ENCODE data around the gene CREB3L2. TPM values are rescaled to one million over a fixed set of nuclear protein-coding genes. Genes with fewer than 3 reads are reported as not detected.
A peak's percentile ranks its signal among the peaks of the same experiment; 100 is the strongest.

The CREB3L2 gene
- total RNA-seq, 2 donors from 2014 or later, result 45.8 to 46.0 TPM

DNA sequence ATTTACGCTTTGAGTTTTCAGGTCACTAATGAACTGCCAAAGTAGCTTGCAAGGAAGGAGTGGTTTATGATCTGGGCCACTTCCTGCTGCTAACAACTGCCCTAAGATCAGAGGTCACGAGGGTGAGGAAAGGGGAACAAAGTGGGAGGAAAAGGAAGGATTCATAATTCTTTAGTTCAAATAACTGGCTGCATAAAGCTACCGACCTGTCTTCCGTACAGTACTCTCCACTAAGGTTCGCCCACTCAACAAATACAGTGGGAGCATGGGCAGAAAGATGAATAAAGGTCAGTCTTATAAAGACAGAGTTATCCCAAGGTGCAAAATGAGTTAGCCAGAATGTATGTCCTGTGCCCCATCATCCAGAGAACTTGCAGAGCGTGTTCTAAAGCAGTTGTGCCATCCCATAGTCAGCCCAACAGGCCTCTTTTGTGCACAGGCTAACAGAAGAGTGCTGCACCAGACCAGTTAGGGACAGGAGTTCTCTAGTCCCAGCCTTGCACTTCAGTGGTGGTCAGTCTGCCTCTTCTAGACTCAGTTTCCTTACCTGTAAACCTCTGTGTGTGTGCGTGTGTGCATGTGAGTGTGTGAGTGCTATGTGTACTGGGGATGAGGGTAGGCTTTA lies 65.9 kb downstream of the CREB3L2 start:
- peak overlapping the region; percentile 68 for H3K27ac ChIP-seq
- no peaks in the 10 kb centered on the region for H3K9me3 ChIP-seq
- no peaks in the 10 kb centered on the region for H3K27me3 ChIP-seq
- intact Hi-C loops (cut with DNase I), result no loop called here
- H3K36me3 ChIP-seq, result no peaks in the 10 kb centered on the region
- TF ChIP-seq, protein P1, sequence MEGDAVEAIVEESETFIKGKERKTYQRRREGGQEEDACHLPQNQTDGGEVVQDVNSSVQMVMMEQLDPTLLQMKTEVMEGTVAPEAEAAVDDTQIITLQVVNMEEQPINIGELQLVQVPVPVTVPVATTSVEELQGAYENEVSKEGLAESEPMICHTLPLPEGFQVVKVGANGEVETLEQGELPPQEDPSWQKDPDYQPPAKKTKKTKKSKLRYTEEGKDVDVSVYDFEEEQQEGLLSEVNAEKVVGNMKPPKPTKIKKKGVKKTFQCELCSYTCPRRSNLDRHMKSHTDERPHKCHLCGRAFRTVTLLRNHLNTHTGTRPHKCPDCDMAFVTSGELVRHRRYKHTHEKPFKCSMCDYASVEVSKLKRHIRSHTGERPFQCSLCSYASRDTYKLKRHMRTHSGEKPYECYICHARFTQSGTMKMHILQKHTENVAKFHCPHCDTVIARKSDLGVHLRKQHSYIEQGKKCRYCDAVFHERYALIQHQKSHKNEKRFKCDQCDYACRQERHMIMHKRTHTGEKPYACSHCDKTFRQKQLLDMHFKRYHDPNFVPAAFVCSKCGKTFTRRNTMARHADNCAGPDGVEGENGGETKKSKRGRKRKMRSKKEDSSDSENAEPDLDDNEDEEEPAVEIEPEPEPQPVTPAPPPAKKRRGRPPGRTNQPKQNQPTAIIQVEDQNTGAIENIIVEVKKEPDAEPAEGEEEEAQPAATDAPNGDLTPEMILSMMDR (IDR thresholded peaks at IDR 0.05), result no peak
- H3K9ac ChIP-seq (ENCODE audit: low read depth in 2 of 2, low read length in 2 of 2), result no peak overlapping the region
- DNase-seq, result peak; percentile 71
- peak overlapping the region; percentile 4 for H3K4me3 ChIP-seq
- H3K4me1 ChIP-seq, result peaks cover 25% of the 10 kb centered on the region

DNA sequence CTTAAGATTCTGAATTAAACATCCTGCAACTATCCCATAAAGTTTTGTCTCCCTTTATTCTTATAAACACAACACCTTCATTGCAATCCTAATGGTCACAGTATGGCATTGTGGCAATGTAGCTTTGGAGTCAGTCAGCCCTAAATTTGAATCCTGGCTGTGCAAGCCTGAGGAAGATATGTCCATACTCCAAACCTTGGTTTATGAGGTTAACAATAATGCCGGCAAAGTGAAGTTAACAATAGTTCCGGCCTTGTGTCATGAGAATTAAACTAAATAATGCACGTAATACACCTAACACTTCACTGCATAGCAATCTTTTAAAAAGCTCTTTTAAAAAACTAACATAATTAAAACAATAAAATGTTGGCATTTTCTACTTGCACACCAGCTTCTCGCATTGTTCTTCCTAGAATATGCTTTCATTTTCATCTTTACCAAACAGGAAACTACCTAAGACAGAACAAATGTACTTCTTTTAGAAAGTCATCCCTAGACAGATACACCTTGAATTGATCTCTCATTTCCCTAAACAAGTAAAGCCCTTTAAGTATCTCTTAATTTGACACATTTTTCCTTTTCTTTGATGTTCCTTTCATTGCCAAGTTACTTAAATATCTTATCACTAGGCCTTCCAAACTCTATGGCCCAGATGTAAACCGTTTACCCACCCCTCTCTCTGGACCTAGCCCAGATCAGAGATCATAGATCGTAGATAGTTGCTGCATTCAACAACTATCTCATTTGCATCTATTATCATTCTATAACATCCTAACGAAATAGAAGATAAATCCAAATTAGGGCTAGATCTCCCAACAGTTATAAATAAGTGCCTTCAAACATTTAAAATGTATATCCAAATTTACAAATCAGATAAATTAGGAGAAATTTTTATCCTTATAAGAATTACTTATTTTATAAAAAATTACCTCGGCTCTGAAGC lies 66.7 kb downstream of the CREB3L2 start:
- H3K9ac ChIP-seq (ENCODE audit: low read depth in 2 of 2, low read length in 2 of 2), result peak overlapping the region in 1 of 2 donors; percentile 48
- no peaks in the 10 kb centered on the region for H3K9me3 ChIP-seq
- TF ChIP-seq, protein P1 (IDR thresholded peaks at IDR 0.05), result no peak
- H3K4me3 ChIP-seq, result peak overlapping the region; percentile 4
- DNase-seq, result no peak
- H3K4me1 ChIP-seq, result peaks cover 21% of the 10 kb centered on the region
- intact Hi-C loops (cut with DNase I), result no loop called here
- H3K36me3 ChIP-seq, result no peaks in the 10 kb centered on the region
- H3K27me3 ChIP-seq, result no peaks in the 10 kb centered on the region
- peak overlapping the region; percentile 68 for H3K27ac ChIP-seq

- Histone ChIP-seq H3K9ac (ENCODE audit: low read depth in 2 of 2, low read length in 2 of 2) (no peak overlapping the region), H3K9me3 (no peaks in the 10 kb centered on the region), H3K36me3 (no peaks in the 10 kb centered on the region), H3K27me3 (no peaks in the 10 kb centered on the region), H3K27ac (peak overlapping the region; percentile 68), H3K4me1 (peaks cover 21% of the 10 kb centered on the region), H3K4me3 (no peak overlapping the region)
- TF ChIP-seq, protein P1 (IDR thresholded peaks at IDR 0.05), result no peak
- intact Hi-C loops (cut with DNase I), result no loop called here
- DNase-seq, result no peak
These were observed 67.6 kb downstream of the CREB3L2 start for GRCh38 chr7:137934176-137934826.

DNA sequence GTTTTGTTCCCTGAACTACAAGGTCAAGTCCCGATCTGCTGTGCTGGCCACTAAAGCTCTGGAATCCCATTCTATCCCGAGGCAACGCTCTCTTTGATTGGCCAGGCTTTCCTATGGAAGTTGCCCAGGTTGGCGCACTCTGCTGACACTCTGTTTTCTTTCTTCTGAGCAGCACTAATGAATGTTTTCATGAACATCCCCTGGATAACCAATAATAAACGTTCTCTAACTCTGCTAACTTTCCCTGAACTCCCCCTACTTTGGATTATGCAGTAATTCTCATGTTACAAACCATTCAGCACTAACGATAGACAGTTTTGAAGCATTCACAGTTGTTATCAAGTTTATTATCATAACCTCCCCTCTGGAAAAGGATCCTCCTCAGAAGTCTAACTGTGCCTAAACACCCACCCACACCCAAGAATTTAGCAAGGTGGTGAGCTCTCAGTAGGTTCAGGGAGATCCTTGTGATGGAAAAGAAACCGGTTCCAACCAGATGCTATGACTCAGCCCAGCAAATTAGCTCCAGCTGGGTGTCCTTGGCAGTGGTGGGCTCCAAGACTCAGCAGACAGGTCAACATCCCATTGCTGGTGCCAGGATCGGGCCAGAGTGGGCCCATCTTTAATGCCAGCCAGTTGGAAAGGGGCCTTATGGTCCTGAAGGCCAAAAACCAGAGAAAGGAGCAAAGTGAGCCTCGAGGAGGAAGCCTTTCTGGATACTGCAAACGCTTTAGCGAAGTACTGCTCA lies 68.4 kb downstream of the CREB3L2 start:
- H3K9me3 ChIP-seq, result no peaks in the 10 kb centered on the region
- H3K4me3 ChIP-seq, result no peak overlapping the region
- H3K27ac ChIP-seq, result peak overlapping the region; percentile 48
- intact Hi-C loops (cut with DNase I), result no loop called here
- H3K4me1 ChIP-seq, result peaks cover 21% of the 10 kb centered on the region
- DNase-seq, result no peak
- no peaks in the 10 kb centered on the region for H3K36me3 ChIP-seq
- peak overlapping the region in 1 of 2 donors; percentile 2 for H3K9ac ChIP-seq (ENCODE audit: low read depth in 2 of 2, low read length in 2 of 2)
- TF ChIP-seq, protein P1 (IDR thresholded peaks at IDR 0.05), result no peak
- H3K27me3 ChIP-seq, result no peaks in the 10 kb centered on the region

- no peaks in the 10 kb centered on the region for H3K36me3 ChIP-seq
- no peak for DNase-seq
- H3K27me3 ChIP-seq, result no peaks in the 10 kb centered on the region
- H3K9me3 ChIP-seq, result no peaks in the 10 kb centered on the region
- peak overlapping the region; percentile 48 for H3K27ac ChIP-seq
- intact Hi-C loops (cut with DNase I), result no loop called here
- TF ChIP-seq, protein P1 (IDR thresholded peaks at IDR 0.05), result no peak
- H3K4me3 ChIP-seq, result no peak overlapping the region
- H3K4me1 ChIP-seq, result peaks cover 21% of the 10 kb centered on the region
- peak overlapping the region in 1 of 2 donors; percentile 27 for H3K9ac ChIP-seq (ENCODE audit: low read depth in 2 of 2, low read length in 2 of 2)
These were observed 69.0 kb downstream of the CREB3L2 start for GRCh38 chr7:137932881-137933269.

Data from colonic mucosa (tissue), 4 donors.